Keratinocyte (primary cell): ENCODE measurements around the gene CREB5. TPM values are rescaled to one million over a fixed set of nuclear protein-coding genes. Genes with fewer than 3 reads are reported as not detected.

Experiments used
- DNase-seq: peaks from one replicate; pipeline ENCODE4 v3.0.0-alpha.2; 2011; ENCODE audit warnings: low read depth, missing footprints, low spot score
- FAIRE-seq: peaks from 2 replicates; lab custom pipeline; 2011; peaks lifted over from hg19 to GRCh38; lab: Jason Lieb, UNC
- H2AFZ ChIP-seq: 2 replicates; pipeline ENCODE4 v1.6.0; 2012; ENCODE audit warnings: low read length, control low read depth, inconsistent platforms; ENCODE audit not compliant: control insufficient read depth
- H3K27ac ChIP-seq: 2 replicates; pipeline ENCODE4 v1.5.1; 2011; ENCODE audit warnings: low read length; ENCODE audit not compliant: control insufficient read depth, insufficient read depth
- H3K27me3 ChIP-seq: 3 replicates; pipeline ENCODE4 v1.6.0; 2011; ENCODE audit warnings: low read length; ENCODE audit not compliant: control insufficient read depth, insufficient read depth; ENCODE audit errors: extremely low read depth
- H3K36me3 ChIP-seq, 2 experiments: 2 replicates in 1 of 2; 3 replicates in 1 of 2; pipeline ENCODE4 v1.5.1; 2011; ENCODE audit warnings: low read length in 2 of 2, mild to moderate bottlenecking in 1 of 2; ENCODE audit not compliant: control insufficient read depth in 2 of 2, insufficient read depth in 2 of 2; ENCODE audit errors: extremely low read depth in 1 of 2
- H3K4me1 ChIP-seq: 3 replicates; pipeline ENCODE4 v1.5.1; 2011; ENCODE audit warnings: low read length; ENCODE audit not compliant: control insufficient read depth, insufficient read depth; ENCODE audit errors: extremely low read depth
- H3K4me2 ChIP-seq: 3 replicates; pipeline ENCODE4 v1.6.0; 2011; ENCODE audit warnings: low read depth, low read length; ENCODE audit not compliant: control insufficient read depth, insufficient read depth; ENCODE audit errors: extremely low read depth
- H3K4me3 ChIP-seq, 3 experiments: fragments of 200-600 bp in 1 of 3; sonication (generic) in 1 of 3; 2 replicates in 2 of 3; 3 replicates in 1 of 3; pipeline ENCODE4 v1.5.1; 2011 to 2016; ENCODE audit warnings: low read length in 3 of 3, mild to moderate bottlenecking in 3 of 3, control low read depth in 2 of 3, inconsistent platforms in 1 of 3, low read depth in 1 of 3, mixed read lengths in 1 of 3, mixed run types in 1 of 3, moderate library complexity in 1 of 3; ENCODE audit not compliant: control insufficient read depth in 2 of 3, insufficient read depth in 2 of 3; ENCODE audit errors: extremely low read depth in 1 of 3
- H3K79me2 ChIP-seq: 2 replicates; pipeline ENCODE4 v1.6.0; 2012; ENCODE audit warnings: low read length; ENCODE audit not compliant: control insufficient read depth, insufficient read depth
- H3K9ac ChIP-seq: 3 replicates; pipeline ENCODE4 v1.6.0; 2011; ENCODE audit warnings: low read length; ENCODE audit not compliant: control insufficient read depth, insufficient read depth; ENCODE audit errors: extremely low read depth
- H3K9me1 ChIP-seq: 3 replicates; pipeline ENCODE4 v1.6.0; 2011; ENCODE audit warnings: low read length; ENCODE audit not compliant: control insufficient read depth, insufficient read depth; ENCODE audit errors: extremely low read depth
- H3K9me3 ChIP-seq: 2 replicates; pipeline ENCODE4 v1.5.1; 2012; ENCODE audit warnings: low read depth, low read length; ENCODE audit not compliant: control insufficient read depth
- H4K20me1 ChIP-seq: 3 replicates; pipeline ENCODE4 v1.6.0; 2011; ENCODE audit warnings: low read length; ENCODE audit not compliant: control insufficient read depth, insufficient read depth; ENCODE audit errors: extremely low read depth
- CTCF ChIP-seq, 3 experiments: IDR thresholded peaks in 1 of 3; conservative IDR thresholded peaks in 1 of 3; optimal IDR thresholded peaks in 1 of 3; 2 replicates in 2 of 3; 3 replicates in 1 of 3; pipeline versions ENCODE3 to v1.5.1; 2011; ENCODE audit warnings: low read length in 3 of 3, mild to moderate bottlenecking in 3 of 3, moderate library complexity in 2 of 3, control low read depth in 1 of 3, inconsistent platforms in 1 of 3; ENCODE audit not compliant: insufficient read depth in 2 of 3; ENCODE audit errors: extremely low read depth in 1 of 3
- EZH2 ChIP-seq: IDR thresholded peaks from one replicate; pipeline ENCODE4 v1.6.1; 2012; ENCODE audit warnings: inconsistent platforms, mild to moderate bottlenecking, low read length, moderate library complexity
- dilution Hi-C: fragments of 300-500 bp; cut with MboI; formaldehyde crosslinking; loops from one replicate; pipeline ENCODE4 v1.7.0; 2020; ENCODE audit warnings: low sequenced_read_pairs; ENCODE audit not compliant: extremely low pct_ligation_motif_present
- polyA plus RNA-seq, 5 experiments: library from polyadenylated mRNA; depleted of rRNA in 3 of 5; stranded (reverse) in 3 of 5; stranded (forward) in 1 of 5; unstranded in 1 of 5; fragments of >200 nt; gene quantifications; 1 replicate in 1 of 5; 2 replicates in 3 of 5; 3 replicates in 1 of 5; pipeline versions ENCODE4 v1.2.1 to v1.2.3, GENCODE V29; 2011 to 2012; ENCODE audit warnings: missing spikeins in 2 of 5, low read depth in 1 of 5, low replicate concordance in 1 of 5

The CREB5 gene
- polyA plus RNA-seq, 1 donor (not counting 4 experiments of a cell fraction or from before 2014, with no cell fraction given), result 7.9 TPM

- H3K4me2 ChIP-seq, result no peak overlapping the region
These were observed 187.1 kb downstream of the CREB5 start for GRCh38 chr7:28599411-28599810.

GRCh38 chr7:28602282-28602681 lies 190.0 kb downstream of the CREB5 start:
- dilution Hi-C loops, result no loop called here
- H3K4me1 ChIP-seq, result no peaks in the 10 kb centered on the region
- no peaks in the 10 kb centered on the region for H4K20me1 ChIP-seq
- TF ChIP-seq EZH2, result no peak
- TF ChIP-seq CTCF (optimal IDR thresholded peaks at IDR 0.05 in 1 of 3, IDR thresholded peaks at IDR 0.05 in 1 of 3, conservative IDR thresholded peaks at IDR 0.05 in 1 of 3; ENCODE audit: extremely low read depth in 1 of 3, insufficient read depth in 2 of 3, low read length in 3 of 3), result no peak
- no peak for FAIRE-seq
- peaks cover 6% of the 10 kb centered on the region for H3K27me3 ChIP-seq
- no peak for DNase-seq
- no peaks in the 10 kb centered on the region for H3K79me2 ChIP-seq
- no peak overlapping the region for H3K4me2 ChIP-seq
- no peak overlapping the region for H2AFZ ChIP-seq
- H3K36me3 ChIP-seq, result no peaks in the 10 kb centered on the region
- H3K27ac ChIP-seq, result no peak overlapping the region
- no peak overlapping the region for H3K4me3 ChIP-seq
- H3K9ac ChIP-seq, result no peak overlapping the region
- H3K9me3 ChIP-seq, result no peaks in the 10 kb centered on the region
- no peaks in the 10 kb centered on the region for H3K9me1 ChIP-seq

More at GRCh38 chr7:28599411-28599810, 187.1 kb downstream of the CREB5 start:
- Histone ChIP-seq H3K36me3 (no peaks in the 10 kb centered on the region), H3K27ac (no peak overlapping the region), H3K9me1 (no peaks in the 10 kb centered on the region), H3K9me3 (no peaks in the 10 kb centered on the region), H3K79me2 (no peaks in the 10 kb centered on the region), H3K4me3 (no peak overlapping the region), H3K9ac (no peak overlapping the region), H4K20me1 (no peaks in the 10 kb centered on the region), H3K27me3 (peaks cover 6% of the 10 kb centered on the region), H2AFZ (no peak overlapping the region), H3K4me1 (no peaks in the 10 kb centered on the region)
- TF ChIP-seq CTCF (optimal IDR thresholded peaks at IDR 0.05 in 1 of 3, IDR thresholded peaks at IDR 0.05 in 1 of 3, conservative IDR thresholded peaks at IDR 0.05 in 1 of 3; ENCODE audit: extremely low read depth in 1 of 3, insufficient read depth in 2 of 3, low read length in 3 of 3), result no peak
- no peak for TF ChIP-seq EZH2
- dilution Hi-C loops, result no loop called here
- FAIRE-seq, result no peak
- DNase-seq, result no peak
